ENCODE results near the gene TTC38. TPM values are rescaled to one million over a fixed set of nuclear protein-coding genes. Genes with fewer than 3 reads are reported as not detected.

TTC38 gene
- total RNA-seq, 1 experiment from 2014 or later = 13.7 TPM

- DNase-seq (ENCODE audit: extremely low read depth, low read depth) = no peak
Measured at GRCh38 chr22:46322711-46323110, 54.9 kb downstream of the TTC38 start.

- DNase-seq (ENCODE audit: extremely low read depth, low read depth) = no peak
Measured at GRCh38 chr22:46323162-46323561, 55.4 kb downstream of the TTC38 start.

DNA sequence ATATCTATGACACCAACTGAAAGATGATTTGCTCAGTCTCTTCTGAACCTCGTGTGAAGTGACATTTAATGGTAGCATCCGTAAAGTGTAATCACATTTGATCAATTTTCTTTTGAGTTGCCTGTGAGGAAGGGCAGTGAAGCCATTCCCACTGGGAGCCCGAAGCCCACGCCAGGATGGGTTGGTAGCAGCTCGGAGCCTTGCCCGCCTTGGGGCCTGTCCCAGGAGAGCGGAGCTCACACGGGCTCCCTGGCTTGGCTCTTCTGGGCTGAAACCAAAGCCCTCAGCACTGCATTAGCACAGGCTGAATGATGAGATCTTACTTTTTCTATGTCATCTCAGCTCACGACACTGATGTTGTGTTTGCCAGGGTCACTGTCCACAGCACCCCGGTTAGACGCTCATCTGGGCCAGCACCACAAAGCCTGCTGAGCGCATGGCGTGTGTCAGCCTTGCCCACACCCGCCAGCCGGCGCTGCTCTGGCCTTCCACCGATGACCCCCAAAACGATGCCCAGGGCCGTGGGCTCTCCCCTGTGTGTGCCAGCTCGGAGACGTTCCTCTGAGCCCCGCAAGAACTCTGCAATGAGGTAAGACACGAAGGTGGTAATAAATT is 58.4 kb downstream of the TTC38 start:
- no peak for DNase-seq (ENCODE audit: extremely low read depth, low read depth)

DNA sequence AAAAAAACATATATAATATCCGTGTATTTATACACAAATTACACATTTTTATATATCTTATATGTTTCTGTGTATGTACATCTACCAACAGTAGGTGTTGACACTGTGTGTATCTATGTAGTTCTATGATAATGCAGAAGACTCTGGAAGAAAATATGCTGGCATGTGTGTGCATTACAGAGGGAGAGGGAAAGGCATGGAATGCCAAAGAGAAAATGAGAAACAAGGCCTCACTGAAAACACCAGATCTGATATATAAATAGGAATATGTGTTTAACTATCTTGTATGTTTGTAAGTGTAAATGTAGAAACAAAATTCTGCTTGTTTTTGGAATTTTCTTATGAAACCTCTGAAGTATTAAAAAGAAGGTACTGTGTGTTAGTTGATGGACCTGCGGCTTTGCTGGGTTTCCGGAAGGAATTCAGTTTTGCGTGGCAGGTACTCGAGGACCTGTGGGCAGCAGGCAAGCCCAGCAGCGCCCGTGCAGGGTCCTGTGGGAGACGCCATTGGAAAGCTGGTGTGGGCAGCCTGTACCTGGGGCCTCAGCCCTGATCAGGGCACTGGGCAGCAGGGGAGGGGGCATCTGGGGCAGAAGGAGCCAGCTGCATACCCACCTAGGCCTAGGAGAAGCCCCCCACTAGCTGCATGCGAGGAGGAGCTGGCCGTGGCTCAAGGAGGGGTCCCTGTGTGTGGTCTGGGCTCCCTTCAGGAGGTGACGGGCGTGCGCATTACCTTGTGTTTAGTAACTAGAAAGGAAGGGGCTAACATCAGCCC is 60.1 kb downstream of the TTC38 start:
- no peak for DNase-seq (ENCODE audit: extremely low read depth, low read depth)

GRCh38 chr22:46328797-46329196 is 61.0 kb downstream of the TTC38 start:
- no peak for DNase-seq (ENCODE audit: extremely low read depth, low read depth)

DNA sequence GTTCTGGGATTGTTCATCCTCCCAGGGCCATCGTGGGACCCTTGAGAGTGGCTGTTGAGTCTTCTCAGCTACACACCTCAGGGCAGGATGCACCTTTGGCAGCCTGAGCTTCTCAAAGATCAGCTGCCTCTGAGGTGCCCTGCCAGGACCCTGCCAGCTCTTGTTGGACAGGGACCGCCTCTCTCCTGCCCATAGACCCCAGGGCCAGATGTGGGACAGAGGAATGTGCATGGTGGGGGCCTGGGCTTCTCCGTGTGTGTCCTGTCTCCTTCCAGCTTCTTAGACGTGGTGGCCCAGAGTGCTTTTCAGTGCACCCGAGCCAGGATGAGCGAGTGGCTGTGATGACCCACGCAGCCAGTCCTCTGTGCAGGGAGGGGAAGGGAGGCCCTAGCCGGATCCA is 61.8 kb downstream of the TTC38 start:
- DNase-seq (ENCODE audit: extremely low read depth, low read depth) = no peak

DNA sequence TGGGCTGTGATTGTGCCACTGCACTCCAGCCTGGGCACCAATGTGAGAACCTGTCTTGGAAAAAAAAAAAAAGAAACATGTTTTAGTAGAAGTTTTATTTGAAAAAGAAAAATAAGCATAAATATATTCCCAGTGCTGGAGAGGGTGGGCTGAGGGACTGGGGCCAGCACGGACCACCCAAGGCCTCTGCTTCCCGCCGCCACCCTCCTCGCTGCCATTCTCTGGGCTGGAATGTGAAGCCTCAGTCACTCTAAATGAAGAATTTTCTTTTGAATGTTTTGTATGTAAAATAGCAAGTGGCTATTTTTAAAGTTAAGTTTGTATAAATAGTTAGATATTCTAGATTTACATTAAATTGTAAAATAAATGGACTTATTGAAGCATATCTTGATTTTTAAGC is 62.6 kb downstream of the TTC38 start:
- DNase-seq (ENCODE audit: extremely low read depth, low read depth) = no peak

GRCh38 chr22:46331496-46331895 is 63.7 kb downstream of the TTC38 start:
- no peak for DNase-seq (ENCODE audit: extremely low read depth, low read depth)

DNA sequence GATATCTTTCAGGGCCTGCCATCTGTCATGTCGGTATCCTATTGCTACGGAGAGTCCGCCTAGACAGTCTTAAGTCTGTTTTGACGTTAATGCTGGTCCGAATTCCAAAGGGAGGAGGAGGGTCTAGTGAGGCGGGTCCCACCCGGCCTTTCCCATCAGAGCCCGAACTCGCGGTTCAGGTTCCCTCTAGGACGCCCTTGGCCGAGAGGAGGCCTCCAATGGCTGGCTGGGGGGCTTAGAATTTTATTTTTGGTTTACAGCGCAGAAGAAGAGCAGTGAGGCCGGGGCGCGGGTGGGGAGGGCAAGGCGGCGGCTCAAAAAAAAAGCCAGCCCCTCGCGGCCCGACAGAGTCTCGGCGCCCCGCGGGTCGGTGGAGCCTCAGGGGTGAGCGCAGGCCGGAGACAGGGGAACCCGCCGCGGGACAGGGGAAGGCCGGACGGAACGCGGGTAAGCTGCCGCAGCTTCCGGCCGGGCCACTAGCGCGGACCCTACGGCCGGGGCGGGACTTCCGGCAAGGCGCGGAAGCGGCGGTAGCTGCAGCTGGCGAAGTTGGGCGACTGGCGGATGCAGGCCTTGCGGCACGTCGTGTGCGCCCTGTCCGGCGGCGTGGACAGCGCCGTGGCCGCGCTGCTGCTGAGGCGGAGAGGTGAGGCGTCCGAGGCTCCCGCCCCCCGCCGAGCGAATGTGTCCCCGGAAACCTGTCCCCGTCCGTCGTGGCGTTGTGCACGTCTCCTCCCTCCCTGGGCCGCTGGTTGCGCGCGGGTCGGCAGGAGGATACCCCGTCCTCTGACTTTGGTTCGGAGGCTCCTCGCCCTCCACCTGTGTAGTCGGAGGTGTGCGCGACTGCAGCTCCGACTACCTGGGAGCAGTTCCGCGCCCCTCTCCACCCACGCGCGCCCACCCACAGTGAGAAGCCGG is 67.7 kb downstream of the TTC38 start, which contains the start of gene TRMU:
TSS of gene TRMU (plus strand) at position 514 of the 918 bp plus-strand sequence. CDS start at position 565, 51 bp downstream.
- DNase-seq (ENCODE audit: extremely low read depth, low read depth) = peak; percentile 55

- no peak for DNase-seq (ENCODE audit: extremely low read depth, low read depth)
Measured at GRCh38 chr22:46336119-46337078, 68.6 kb downstream of the TTC38 start.

GRCh38 chr22:46337870-46338269 is 70.1 kb downstream of the TTC38 start:
- DNase-seq (ENCODE audit: extremely low read depth, low read depth) = no peak

GRCh38 chr22:46338636-46339035 is 70.8 kb downstream of the TTC38 start:
- DNase-seq (ENCODE audit: extremely low read depth, low read depth) = no peak

DNA sequence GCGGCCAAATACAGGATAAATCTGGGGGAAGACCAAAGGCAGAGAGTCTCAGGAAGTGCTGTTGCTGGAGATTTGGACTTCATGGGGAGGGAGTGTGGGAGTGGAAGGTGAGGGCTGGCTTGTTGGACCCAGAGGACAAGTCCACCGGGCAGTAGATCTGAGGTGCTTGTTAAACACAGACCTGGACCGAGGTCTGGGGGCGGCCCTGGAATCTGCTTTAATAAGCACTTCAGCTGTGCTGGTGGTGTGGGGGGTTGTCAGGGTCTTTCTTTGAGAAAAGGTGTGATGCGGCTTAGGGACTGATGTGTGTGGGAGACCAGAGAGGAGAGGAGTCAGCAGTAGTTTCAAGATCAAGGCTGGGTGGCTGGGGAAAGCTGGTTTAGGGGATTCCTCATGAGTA is 72.1 kb downstream of the TTC38 start:
- no peak for DNase-seq (ENCODE audit: extremely low read depth, low read depth)

DNA sequence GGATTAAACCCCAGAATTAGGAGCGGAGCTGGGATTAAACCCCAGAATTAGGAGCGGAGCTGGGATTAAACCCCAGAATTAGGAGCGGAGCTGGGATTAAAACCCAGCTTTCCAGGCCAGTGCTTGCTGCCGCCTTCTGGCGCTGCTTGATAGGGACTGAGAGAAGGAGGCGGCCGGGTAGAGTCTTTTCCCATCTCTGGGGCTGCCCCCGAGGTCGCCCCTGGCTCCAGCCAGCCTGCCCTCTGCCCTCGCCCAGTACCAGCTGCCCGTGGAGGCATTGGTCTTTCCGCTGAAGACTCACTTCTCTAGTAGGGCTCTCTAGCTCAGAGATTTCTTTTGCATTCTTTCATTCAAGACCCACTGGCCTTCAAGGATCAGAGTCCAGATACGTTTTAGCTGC is 72.9 kb downstream of the TTC38 start:
- DNase-seq (ENCODE audit: extremely low read depth, low read depth) = no peak

Other genes with a start within 250 kb of the TTC38 start
- 3.4 and 3.6 TPM in 2 replicates for gene PPARA, start 117.5 kb upstream of the TTC38 start, total RNA-seq (2014; rRNA removed; shearing (Covaris generic))
- 14.6 and 15.8 TPM in 2 replicates for gene CDPF1, start 17.7 kb upstream of the TTC38 start, total RNA-seq (2014; rRNA removed; shearing (Covaris generic))
- not detected in 2 replicates for gene PKDREJ, start 4.7 kb upstream of the TTC38 start, total RNA-seq (2014; rRNA removed; shearing (Covaris generic))
- gene GTSE1, start 28.9 kb downstream of the TTC38 start, total RNA-seq (2014; rRNA removed; shearing (Covaris generic)) = 8.6 and 10.3 TPM in 2 replicates
- 26.6 and 30.7 TPM in 2 replicates for gene TRMU, start 67.7 kb downstream of the TTC38 start, total RNA-seq (2014; rRNA removed; shearing (Covaris generic))